Astrocyte (in vitro differentiated cells and primary cell): ENCODE results near the gene SPAG7. TPM values are rescaled to one million over a fixed set of nuclear protein-coding genes. Genes with fewer than 3 reads are reported as not detected.
A peak's percentile ranks its signal among the peaks of the same experiment; 100 is the strongest.

Experiments
- DNase-seq: peaks from one replicate; pipeline ENCODE4 v3.0.0-alpha.2; 2010; ENCODE audit warnings: low read depth
- FAIRE-seq: peaks from 2 replicates; lab custom pipeline; 2011; peaks lifted over from hg19 to GRCh38; lab: Jason Lieb, UNC
- H2AFZ ChIP-seq: 2 replicates; pipeline ENCODE4 v1.6.0; 2012; ENCODE audit warnings: low read depth, low read length, inconsistent platforms
- H3K27ac ChIP-seq: 2 replicates; pipeline ENCODE4 v1.5.1; 2011; ENCODE audit warnings: low read depth, low read length, inconsistent platforms
- H3K27me3 ChIP-seq: 2 replicates; pipeline ENCODE4 v1.6.0; 2011; ENCODE audit warnings: low read length, inconsistent platforms; ENCODE audit not compliant: insufficient read depth
- H3K36me3 ChIP-seq: 2 replicates; pipeline ENCODE4 v1.5.1; 2011; ENCODE audit warnings: low read length, inconsistent platforms; ENCODE audit not compliant: insufficient read depth
- H3K4me1 ChIP-seq: 2 replicates; pipeline ENCODE4 v1.5.1; 2011; ENCODE audit warnings: low read length, inconsistent platforms; ENCODE audit not compliant: insufficient read depth
- H3K4me2 ChIP-seq: 2 replicates; pipeline ENCODE4 v1.6.0; 2012; ENCODE audit warnings: low read length, inconsistent platforms
- H3K4me3 ChIP-seq: 2 replicates; pipeline ENCODE4 v1.5.1; 2011; ENCODE audit warnings: low read depth, mild to moderate bottlenecking, low read length, inconsistent platforms; ENCODE audit not compliant: insufficient read depth
- H3K79me2 ChIP-seq: 2 replicates; pipeline ENCODE4 v1.6.0; 2012; ENCODE audit warnings: mild to moderate bottlenecking, low read length, inconsistent platforms; ENCODE audit not compliant: insufficient read depth
- H3K9ac ChIP-seq: 2 replicates; pipeline ENCODE4 v1.6.0; 2012; ENCODE audit warnings: mild to moderate bottlenecking, low read length, inconsistent platforms
- H3K9me3 ChIP-seq: 2 replicates; pipeline ENCODE4 v1.5.1; 2012; ENCODE audit warnings: low read depth, mild to moderate bottlenecking, low read length, inconsistent platforms; ENCODE audit not compliant: insufficient read depth
- H4K20me1 ChIP-seq: 2 replicates; pipeline ENCODE4 v1.6.0; 2012; ENCODE audit warnings: low read length, inconsistent platforms; ENCODE audit not compliant: insufficient read depth
- H3K27ac Mint-ChIP-seq: one replicate; pipeline ENCODE4 v1.8.0; 2021; ENCODE audit warnings: mild to moderate bottlenecking, mixed read lengths; ENCODE audit not compliant: unreplicated experiment
- H3K27me3 Mint-ChIP-seq: one replicate; pipeline ENCODE4 v1.8.0; 2021; ENCODE audit warnings: low read depth, mixed read lengths; ENCODE audit not compliant: unreplicated experiment
- H3K36me3 Mint-ChIP-seq: one replicate; pipeline ENCODE4 v1.8.0; 2021; ENCODE audit warnings: low read depth, mixed read lengths; ENCODE audit not compliant: unreplicated experiment
- H3K4me1 Mint-ChIP-seq: one replicate; pipeline ENCODE4 v1.8.0; 2021; ENCODE audit warnings: low read depth, mixed read lengths; ENCODE audit not compliant: unreplicated experiment
- H3K4me3 Mint-ChIP-seq: one replicate; pipeline ENCODE4 v1.8.0; 2021; ENCODE audit warnings: mild to moderate bottlenecking, moderate library complexity, mixed read lengths; ENCODE audit not compliant: unreplicated experiment
- H3K9me3 Mint-ChIP-seq: one replicate; pipeline ENCODE4 v1.8.0; 2021; ENCODE audit warnings: mild to moderate bottlenecking, mixed read lengths; ENCODE audit not compliant: unreplicated experiment
- CTCF ChIP-seq: IDR thresholded peaks from 2 replicates; pipeline ENCODE4 v1.5.1; 2011; ENCODE audit warnings: low read depth, mild to moderate bottlenecking, inconsistent platforms, low read length, moderate library complexity; ENCODE audit not compliant: insufficient read depth
- EZH2 ChIP-seq: IDR thresholded peaks from 2 replicates; pipeline ENCODE4 v1.6.1; 2012; ENCODE audit warnings: mild to moderate bottlenecking, low read length, inconsistent platforms; ENCODE audit not compliant: insufficient read depth
- total RNA-seq: library from RNA; stranded (reverse); gene quantifications from 2 replicates; pipeline ENCODE4 v1.2.1, GENCODE V29; 2021

Gene SPAG7
- total RNA-seq, 1 donor from 2014 or later, result 60.9 TPM

GRCh38 chr17:4986403-4986802 is 18.8 kb upstream of the SPAG7 start:
- peak overlapping the region; percentile 83 for H3K9ac ChIP-seq
- TF ChIP-seq EZH2 (no peak), CTCF (no peak)
- no peak overlapping the region for H3K27ac ChIP-seq
- Mint-ChIP-seq H3K9me3 (no peaks in the 10 kb centered on the region), H3K27ac (peak overlapping the region; percentile 80), H3K4me3 (peak overlapping the region; percentile 88), H3K4me1 (peaks cover 19% of the 10 kb centered on the region), H3K36me3 (peaks cover 10% of the 10 kb centered on the region), H3K27me3 (no peaks in the 10 kb centered on the region)
- H4K20me1 ChIP-seq, result peaks cover 4% of the 10 kb centered on the region
- no peaks in the 10 kb centered on the region for H3K27me3 ChIP-seq
- H2AFZ ChIP-seq, result no peak overlapping the region
- peaks cover 3% of the 10 kb centered on the region for H3K36me3 ChIP-seq
- FAIRE-seq (no peak), DNase-seq (no peak)
- no peaks in the 10 kb centered on the region for H3K9me3 ChIP-seq
- H3K4me2 ChIP-seq, result peak overlapping the region; percentile 98
- H3K79me2 ChIP-seq, result peaks cover 23% of the 10 kb centered on the region
- peak overlapping the region; percentile 79 for H3K4me3 ChIP-seq
- H3K4me1 ChIP-seq, result peaks cover 24% of the 10 kb centered on the region

- H3K9me3 Mint-ChIP-seq, result no peaks in the 10 kb centered on the region
- no peak overlapping the region for H3K27ac Mint-ChIP-seq
- peaks cover 10% of the 10 kb centered on the region for H3K4me1 Mint-ChIP-seq
- H3K4me2 ChIP-seq, result no peak overlapping the region
- H3K27me3 Mint-ChIP-seq, result no peaks in the 10 kb centered on the region
- TF ChIP-seq EZH2 (no peak), CTCF (no peak)
- no peak overlapping the region for H3K27ac ChIP-seq
- H3K4me3 Mint-ChIP-seq, result no peak overlapping the region
- H3K4me3 ChIP-seq, result no peak overlapping the region
- H3K79me2 ChIP-seq, result peaks cover 9% of the 10 kb centered on the region
- H3K9me3 ChIP-seq, result no peaks in the 10 kb centered on the region
- H3K4me1 ChIP-seq, result peaks cover 10% of the 10 kb centered on the region
- no peak overlapping the region for H2AFZ ChIP-seq
- no peaks in the 10 kb centered on the region for H3K27me3 ChIP-seq
- H3K36me3 Mint-ChIP-seq, result peaks cover 31% of the 10 kb centered on the region
- FAIRE-seq, result no peak
- H4K20me1 ChIP-seq, result peaks cover 25% of the 10 kb centered on the region
- no peak overlapping the region for H3K9ac ChIP-seq
- no peak for DNase-seq
- H3K36me3 ChIP-seq, result peaks cover 9% of the 10 kb centered on the region
Measured at GRCh38 chr17:4982305-4982704, 14.7 kb upstream of the SPAG7 start.

- no peaks in the 10 kb centered on the region for H3K9me3 Mint-ChIP-seq
- no peak overlapping the region for H3K27ac ChIP-seq
- no peak overlapping the region for H3K4me3 Mint-ChIP-seq
- H3K27me3 ChIP-seq, result no peaks in the 10 kb centered on the region
- H3K4me2 ChIP-seq, result no peak overlapping the region
- H4K20me1 ChIP-seq, result peaks cover 25% of the 10 kb centered on the region
- no peak for FAIRE-seq
- TF ChIP-seq EZH2 (no peak), CTCF (peak; percentile 58)
- no peaks in the 10 kb centered on the region for H3K79me2 ChIP-seq
- H2AFZ ChIP-seq, result no peak overlapping the region
- H3K9me3 ChIP-seq, result no peaks in the 10 kb centered on the region
- H3K36me3 Mint-ChIP-seq, result peaks cover 36% of the 10 kb centered on the region
- peaks cover 2% of the 10 kb centered on the region for H3K4me1 ChIP-seq
- peaks cover 13% of the 10 kb centered on the region for H3K36me3 ChIP-seq
- H3K4me3 ChIP-seq, result no peak overlapping the region
- H3K4me1 Mint-ChIP-seq, result peaks cover 6% of the 10 kb centered on the region
- no peaks in the 10 kb centered on the region for H3K27me3 Mint-ChIP-seq
- no peak overlapping the region for H3K9ac ChIP-seq
- DNase-seq, result peak; percentile 14
- no peak overlapping the region for H3K27ac Mint-ChIP-seq
Measured at GRCh38 chr17:4980644-4981216, 13.1 kb upstream of the SPAG7 start.
